ENCODE data around the gene HOXA9. TPM values are rescaled to one million over a fixed set of nuclear protein-coding genes. Genes with fewer than 3 reads are reported as not detected.

The HOXA9 gene
- total and polyA plus RNA-seq, 10 of the 15 experiments (the other 5 are each of a cell fraction or from before 2014, with no cell fraction given): not detected

DNA sequence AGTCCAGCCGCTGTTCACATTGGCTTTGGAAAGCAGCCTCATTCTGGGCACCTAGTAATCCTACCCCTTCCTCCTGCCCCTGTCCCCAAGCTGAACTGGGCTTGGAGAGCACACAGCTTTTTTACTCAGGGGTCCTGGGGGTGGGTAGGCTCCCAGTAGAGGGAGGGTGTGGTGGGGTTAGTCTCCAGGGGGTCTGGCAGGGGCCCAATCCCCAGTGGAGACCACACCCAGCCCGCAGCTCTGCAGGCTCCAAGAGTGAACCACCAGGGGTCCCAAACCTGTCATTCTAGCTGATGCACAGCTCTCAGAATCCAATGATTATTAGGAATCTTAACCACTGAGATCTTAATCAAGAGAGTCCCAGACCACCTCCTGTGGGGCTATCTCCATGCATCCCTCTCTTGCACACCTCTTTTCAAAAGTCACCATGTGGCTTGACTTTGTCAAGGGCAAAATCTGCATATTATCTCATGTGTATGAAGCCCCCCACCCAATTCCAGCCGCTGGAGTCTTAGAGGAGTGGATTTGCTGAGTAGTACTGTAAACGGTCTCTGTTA, 17.0 kb upstream of the HOXA9 start (continued):
- TF ChIP-seq EGR1 (IDR thresholded peaks at IDR 0.05; ENCODE audit: borderline replicate concordance in 1 of 2, low read depth in 2 of 2, low read length in 2 of 2) (no peak), NFYB (IDR thresholded peaks at IDR 0.05; ENCODE audit: insufficient read depth, low read depth, low read length) (no peak)

DNA sequence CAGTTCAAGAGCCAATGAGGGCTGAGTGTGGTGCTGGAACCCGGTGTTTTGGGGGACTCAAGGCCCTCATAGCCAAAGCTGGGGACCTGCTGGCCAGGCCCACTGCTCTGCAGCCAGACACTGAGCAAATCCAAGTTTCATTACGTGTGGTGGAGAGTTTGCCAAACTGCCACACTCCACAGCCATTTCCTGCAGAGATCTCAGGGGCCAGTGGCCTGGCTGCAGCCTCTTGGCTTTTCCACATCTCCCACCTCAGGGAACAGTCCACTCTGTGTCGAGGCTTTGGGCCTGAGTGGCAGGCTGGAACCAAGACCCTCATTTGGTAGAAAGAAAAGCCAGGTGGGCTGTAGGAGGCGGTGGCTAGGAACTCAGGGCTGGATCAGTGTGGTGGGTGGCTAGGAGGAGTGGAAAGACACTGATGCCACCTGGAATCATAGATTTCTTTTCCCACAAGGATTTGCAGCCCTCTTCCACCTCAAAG, 16.5 kb upstream of the HOXA9 start:
- no peak overlapping the region for H3K4me3 ChIP-seq
- intact Hi-C loops (cut with micrococcal nuclease; ENCODE audit: unreplicated experiment): no loop called here
- H4K20me1 ChIP-seq (ENCODE audit: control insufficient read depth, insufficient read depth): no peaks in the 10 kb centered on the region
- POLR2A ChIA-PET: no interaction called here
- DNase-seq (ENCODE audit: low read depth, low spot score) (no peak), ATAC-seq (no peak), FAIRE-seq (no peak)
- H3K4me1 ChIP-seq (ENCODE audit: control insufficient read depth, insufficient read depth, low read length): no peaks in the 10 kb centered on the region
- in situ Hi-C loops (cut with MboI): no loop called here
- WGBS (ENCODE audit: insufficient coverage, insufficient replicate concordance, low lambda C conversion rate, missing lambda C conversion rate): 2% methylated on average over 4 of the region's 4 CpGs
- H3K36me3 ChIP-seq (ENCODE audit: control insufficient read depth in 2 of 2, insufficient read depth in 2 of 2, low read length in 1 of 2): no peaks in the 10 kb centered on the region
- SMC1A ChIA-PET (ENCODE audit: uncharacterized antibody, unreplicated experiment): no interaction called here
- BruUV-seq (replicated peaks): no TSS peak
- H3K9ac ChIP-seq (ENCODE audit: control insufficient read depth, insufficient read depth, low read length): no peak overlapping the region
- RAD21 ChIA-PET (ENCODE audit: unreplicated experiment): no interaction called here
- TF ChIP-seq ATF7 (IDR thresholded peaks at IDR 0.05; ENCODE audit: low read depth) (no peak), CHD1 (IDR thresholded peaks at IDR 0.05; ENCODE audit: low read depth, low read length) (no peak), TCF7 (IDR thresholded peaks at IDR 0.05; ENCODE audit: borderline replicate concordance) (no peak), BCL11A (IDR thresholded peaks at IDR 0.05; ENCODE audit: low read depth, low read length) (no peak), ZNF622 (IDR thresholded peaks at IDR 0.05) (no peak), EGR1 (IDR thresholded peaks at IDR 0.05; ENCODE audit: borderline replicate concordance in 1 of 2, low read depth in 2 of 2, low read length in 2 of 2) (no peak), RELA (IDR thresholded peaks at IDR 0.05; ENCODE audit: borderline replicate concordance, partially characterized antibody) (no peak), IKZF1 (conservative IDR thresholded peaks at IDR 0.05) (no peak)
- TF ChIP-seq, protein P1, sequence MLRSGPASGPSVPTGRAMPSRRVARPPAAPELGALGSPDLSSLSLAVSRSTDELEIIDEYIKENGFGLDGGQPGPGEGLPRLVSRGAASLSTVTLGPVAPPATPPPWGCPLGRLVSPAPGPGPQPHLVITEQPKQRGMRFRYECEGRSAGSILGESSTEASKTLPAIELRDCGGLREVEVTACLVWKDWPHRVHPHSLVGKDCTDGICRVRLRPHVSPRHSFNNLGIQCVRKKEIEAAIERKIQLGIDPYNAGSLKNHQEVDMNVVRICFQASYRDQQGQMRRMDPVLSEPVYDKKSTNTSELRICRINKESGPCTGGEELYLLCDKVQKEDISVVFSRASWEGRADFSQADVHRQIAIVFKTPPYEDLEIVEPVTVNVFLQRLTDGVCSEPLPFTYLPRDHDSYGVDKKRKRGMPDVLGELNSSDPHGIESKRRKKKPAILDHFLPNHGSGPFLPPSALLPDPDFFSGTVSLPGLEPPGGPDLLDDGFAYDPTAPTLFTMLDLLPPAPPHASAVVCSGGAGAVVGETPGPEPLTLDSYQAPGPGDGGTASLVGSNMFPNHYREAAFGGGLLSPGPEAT (IDR thresholded peaks at IDR 0.05; ENCODE audit: low read depth): no peak
- TF ChIP-seq, protein P2, sequence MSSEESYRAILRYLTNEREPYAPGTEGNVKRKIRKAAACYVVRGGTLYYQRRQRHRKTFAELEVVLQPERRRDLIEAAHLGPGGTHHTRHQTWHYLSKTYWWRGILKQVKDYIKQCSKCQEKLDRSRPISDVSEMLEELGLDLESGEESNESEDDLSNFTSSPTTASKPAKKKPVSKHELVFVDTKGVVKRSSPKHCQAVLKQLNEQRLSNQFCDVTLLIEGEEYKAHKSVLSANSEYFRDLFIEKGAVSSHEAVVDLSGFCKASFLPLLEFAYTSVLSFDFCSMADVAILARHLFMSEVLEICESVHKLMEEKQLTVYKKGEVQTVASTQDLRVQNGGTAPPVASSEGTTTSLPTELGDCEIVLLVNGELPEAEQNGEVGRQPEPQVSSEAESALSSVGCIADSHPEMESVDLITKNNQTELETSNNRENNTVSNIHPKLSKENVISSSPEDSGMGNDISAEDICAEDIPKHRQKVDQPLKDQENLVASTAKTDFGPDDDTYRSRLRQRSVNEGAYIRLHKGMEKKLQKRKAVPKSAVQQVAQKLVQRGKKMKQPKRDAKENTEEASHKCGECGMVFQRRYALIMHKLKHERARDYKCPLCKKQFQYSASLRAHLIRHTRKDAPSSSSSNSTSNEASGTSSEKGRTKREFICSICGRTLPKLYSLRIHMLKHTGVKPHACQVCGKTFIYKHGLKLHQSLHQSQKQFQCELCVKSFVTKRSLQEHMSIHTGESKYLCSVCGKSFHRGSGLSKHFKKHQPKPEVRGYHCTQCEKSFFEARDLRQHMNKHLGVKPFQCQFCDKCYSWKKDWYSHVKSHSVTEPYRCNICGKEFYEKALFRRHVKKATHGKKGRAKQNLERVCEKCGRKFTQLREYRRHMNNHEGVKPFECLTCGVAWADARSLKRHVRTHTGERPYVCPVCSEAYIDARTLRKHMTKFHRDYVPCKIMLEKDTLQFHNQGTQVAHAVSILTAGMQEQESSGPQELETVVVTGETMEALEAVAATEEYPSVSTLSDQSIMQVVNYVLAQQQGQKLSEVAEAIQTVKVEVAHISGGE (CRISPR knock-in tag; IDR thresholded peaks at IDR 0.05): no peak
- H3K27me3 ChIP-seq (replicated peaks in 1 of 2; ENCODE audit: control insufficient read depth in 2 of 2, insufficient read depth in 2 of 2, low read length in 1 of 2): peaks cover 21 to 38% of the 10 kb centered on the region in 2 experiments
- H3K4me2 ChIP-seq (ENCODE audit: control insufficient read depth, insufficient read depth): no peak overlapping the region
- H3K9me3 ChIP-seq (replicated peaks; ENCODE audit: control insufficient read depth, insufficient read depth, low read length): no peaks in the 10 kb centered on the region; the same call in 2 of the 3 replicates
- H2AFZ ChIP-seq (ENCODE audit: control insufficient read depth, low read depth, low read length): no peak overlapping the region
- no peaks in the 10 kb centered on the region for H3K79me2 ChIP-seq (ENCODE audit: control insufficient read depth, insufficient read depth, low read length)
- CTCF ChIA-PET: interaction anchor here (1.1 kb wide), 1 partner anchor 16 kb away, joined by 4 read pairs; no protein-coding TSS in a partner anchor
- no peak overlapping the region for H3K27ac ChIP-seq (ENCODE audit: control insufficient read depth, insufficient read depth)

Data from GM12878 (cell line).